WTC11 (cell line): ENCODE results near the gene ENO2. TPM values are rescaled to one million over a fixed set of nuclear protein-coding genes. Genes with fewer than 3 reads are reported as not detected.

Experiments used
- ATAC-seq: fragments of 200-7000 bp; cut with Tn5 transposase; 2 replicates; pipeline ENCODE4 v1.10.0; 2021; ENCODE audit warnings: mild to moderate bottlenecking, moderate library complexity
- CTCF ChIA-PET: fragments of 300-600 bp; sonication (Branson Sonifier 250); formaldehyde crosslinking; loops from one replicate; lab custom pipeline; 2021; ENCODE audit warnings: antibody characterized with exemption; lab: Charles Lee
- POLR2A ChIA-PET: fragments of 350-600 bp; sonication (Branson Sonifier 250); formaldehyde crosslinking; loops from one replicate; lab custom pipeline; 2021; ENCODE audit warnings: antibody characterized with exemption; lab: Charles Lee
- DNase-seq: peaks from one replicate; pipeline ENCODE4 v3.0.0; 2021; ENCODE audit warnings: low spot score
- H3K27ac Mint-ChIP-seq: 2 replicates; pipeline ENCODE4 v1.8.0; 2021; ENCODE audit warnings: mixed read lengths
- H3K27me3 Mint-ChIP-seq: 2 replicates; pipeline ENCODE4 v1.8.0; 2021; ENCODE audit warnings: low read depth, mild to moderate bottlenecking, moderate library complexity, mixed read lengths
- H3K36me3 Mint-ChIP-seq: 2 replicates; pipeline ENCODE4 v1.8.0; 2021; ENCODE audit warnings: mixed read lengths
- H3K4me1 Mint-ChIP-seq: 2 replicates; pipeline ENCODE4 v1.8.0; 2022; ENCODE audit warnings: mixed read lengths
- H3K4me3 Mint-ChIP-seq: 2 replicates; pipeline ENCODE4 v1.8.0; 2021; ENCODE audit warnings: mild to moderate bottlenecking, moderate library complexity, mixed read lengths
- H3K9me3 Mint-ChIP-seq: 2 replicates; pipeline ENCODE4 v1.8.0; 2021; ENCODE audit warnings: mixed read lengths
- AFF4 ChIP-seq: sonication (generic); formaldehyde crosslinking; IDR thresholded peaks from 2 replicates; pipeline ENCODE4 v1.8.1; 2023; ENCODE audit warnings: mild to moderate bottlenecking, missing genetic modification reagents, borderline replicate concordance
- ARID4B ChIP-seq: sonication (generic); formaldehyde crosslinking; IDR thresholded peaks from 2 replicates; pipeline ENCODE4 v1.8.0; 2023; ENCODE audit warnings: missing genetic modification reagents, mild to moderate bottlenecking, borderline replicate concordance
- ATF3 ChIP-seq: sonication (generic); formaldehyde crosslinking; conservative IDR thresholded peaks from 2 replicates; pipeline ENCODE4 v1.8.1; 2022; ENCODE audit warnings: mild to moderate bottlenecking, missing genetic modification reagents
- E2F1 ChIP-seq: sonication (generic); formaldehyde crosslinking; IDR thresholded peaks from 2 replicates; pipeline ENCODE4 v1.8.0; 2022; ENCODE audit warnings: mild to moderate bottlenecking, missing genetic modification reagents
- EMX1 ChIP-seq: fragments of 250-450 bp; sonication (Bioruptor Pico); IDR thresholded peaks from 2 replicates; pipeline ENCODE4 v1.8.0; 2021; ENCODE audit warnings: mild to moderate bottlenecking
- ESRRA ChIP-seq: sonication (generic); formaldehyde crosslinking; IDR thresholded peaks from 2 replicates; pipeline ENCODE4 v1.8.1; 2022; ENCODE audit warnings: mild to moderate bottlenecking, missing genetic modification reagents, borderline replicate concordance
- ETV6 ChIP-seq: sonication (generic); formaldehyde crosslinking; IDR thresholded peaks from 2 replicates; pipeline ENCODE4 v1.8.1; 2022; ENCODE audit warnings: mild to moderate bottlenecking, missing genetic modification reagents
- HMGA2 ChIP-seq: fragments of 250-450 bp; sonication (Bioruptor Pico); IDR thresholded peaks from 2 replicates; pipeline ENCODE4 v1.4.0; 2021; ENCODE audit warnings: mild to moderate bottlenecking, moderate library complexity
- JAZF1 ChIP-seq: fragments of 250-450 bp; sonication (Bioruptor Pico); IDR thresholded peaks from 2 replicates; pipeline ENCODE4 v1.9.0; 2021; ENCODE audit warnings: moderate library complexity, mild to moderate bottlenecking, inconsistent platforms
- JUN ChIP-seq: sonication (generic); formaldehyde crosslinking; IDR thresholded peaks from 2 replicates; pipeline ENCODE4 v1.8.0; 2023; ENCODE audit warnings: mild to moderate bottlenecking, missing genetic modification reagents
- NFATC4 ChIP-seq: fragments of 250-450 bp; sonication (Bioruptor Pico); IDR thresholded peaks from 2 replicates; pipeline ENCODE4 v1.9.0; 2021; ENCODE audit warnings: mild to moderate bottlenecking
- NR3C1 ChIP-seq: sonication (generic); formaldehyde crosslinking; conservative IDR thresholded peaks from 2 replicates; pipeline ENCODE4 v1.8.1; 2023; ENCODE audit warnings: low read depth, mild to moderate bottlenecking, missing genetic modification reagents
- RORB ChIP-seq: fragments of 250-450 bp; sonication (Bioruptor Pico); IDR thresholded peaks from 2 replicates; pipeline ENCODE4 v1.9.0; 2021; ENCODE audit warnings: mild to moderate bottlenecking
- SMAD3 ChIP-seq: sonication (generic); formaldehyde crosslinking; IDR thresholded peaks from 2 replicates; pipeline ENCODE4 v1.8.0; 2022; ENCODE audit warnings: missing genetic modification reagents, mild to moderate bottlenecking, borderline replicate concordance
- SMAD4 ChIP-seq: sonication (generic); formaldehyde crosslinking; IDR thresholded peaks from 2 replicates; pipeline ENCODE4 v1.8.0; 2022; ENCODE audit warnings: mild to moderate bottlenecking, missing genetic modification reagents
- SOX15 ChIP-seq: fragments of 250-450 bp; sonication (Bioruptor Pico); IDR thresholded peaks from 2 replicates; pipeline ENCODE4 v1.9.0; 2021; ENCODE audit warnings: mild to moderate bottlenecking
- SP1 ChIP-seq: sonication (generic); formaldehyde crosslinking; conservative IDR thresholded peaks from 2 replicates; pipeline ENCODE4 v1.8.1; 2022; ENCODE audit warnings: missing genetic modification reagents
- USF2 ChIP-seq: sonication (generic); formaldehyde crosslinking; IDR thresholded peaks from 2 replicates; pipeline ENCODE4 v1.8.1; 2023; ENCODE audit warnings: mild to moderate bottlenecking, missing genetic modification reagents, moderate library complexity
- ZNF263 ChIP-seq: sonication (generic); formaldehyde crosslinking; IDR thresholded peaks from 2 replicates; pipeline ENCODE4 v1.8.1; 2022; ENCODE audit warnings: low read depth, mild to moderate bottlenecking, moderate library complexity, missing genetic modification reagents
- ZNF281 ChIP-seq: sonication (generic); formaldehyde crosslinking; IDR thresholded peaks from 2 replicates; pipeline ENCODE4 v1.8.0; 2023; ENCODE audit warnings: mild to moderate bottlenecking, missing genetic modification reagents
- ZNF317 ChIP-seq: sonication (generic); formaldehyde crosslinking; IDR thresholded peaks from 2 replicates; pipeline ENCODE4 v1.8.1; 2023; ENCODE audit warnings: low read depth, mild to moderate bottlenecking, moderate library complexity, missing genetic modification reagents, borderline replicate concordance
- ZNF425 ChIP-seq: fragments of 250-450 bp; sonication (Bioruptor Pico); conservative IDR thresholded peaks from 2 replicates; pipeline ENCODE4 v1.9.0; 2021; ENCODE audit warnings: mild to moderate bottlenecking
- total RNA-seq: library from RNA; stranded (reverse); gene quantifications from 3 replicates; pipeline ENCODE4 v1.2.3, GENCODE V29; 2021

ENO2 gene
- total RNA-seq, 1 experiment from 2014 or later, result 118 TPM

- CTCF ChIA-PET, result interaction anchor here (0.5 to 9.7 kb wide), 24 partner anchors 9 to 276 kb away, joined by 3 to 296 read pairs (median 4); partner anchors contain the start of genes ATN1, C12orf57, CDCA3 and LPCAT3
- peak; percentile 25 for ATAC-seq
- POLR2A ChIA-PET, result interaction anchor here (6.6 kb wide), 1 partner anchor 20 kb away, joined by 167 read pairs; the partner anchor contains the start of genes C12orf57 and RNU7-1
- Mint-ChIP-seq H3K36me3 (peaks cover 46% of the 10 kb centered on the region), H3K9me3 (no peaks in the 10 kb centered on the region), H3K4me1 (peaks cover 60% of the 10 kb centered on the region), H3K4me3 (peak overlapping the region; percentile 75), H3K27ac (peak overlapping the region; percentile 95), H3K27me3 (no peaks in the 10 kb centered on the region)
- peak; percentile 85 for DNase-seq
- TF ChIP-seq ETV6 (CRISPR knock-in tag) (peak; percentile 75), SP1 (CRISPR knock-in tag) (no peak; the same call in 1 of the 2 replicates), AFF4 (CRISPR knock-in tag) (no peak), EMX1 (CRISPR knock-in tag) (no peak), SOX15 (CRISPR knock-in tag) (no peak), ZNF317 (CRISPR knock-in tag) (no peak), HMGA2 (CRISPR knock-in tag) (no peak), NR3C1 (no peak), JUN (CRISPR knock-in tag) (no peak), USF2 (CRISPR knock-in tag) (0 out of 2 replicates have a peak, but pooled peaks have one; percentile 25), ESRRA (CRISPR knock-in tag) (no peak), ZNF425 (CRISPR knock-in tag) (no peak), ATF3 (CRISPR knock-in tag) (no peak), ZNF281 (CRISPR knock-in tag) (no peak), NFATC4 (CRISPR knock-in tag) (no peak), E2F1 (CRISPR knock-in tag) (no peak), JAZF1 (CRISPR knock-in tag) (no peak), ARID4B (CRISPR knock-in tag) (peak; percentile 63; the same call in 1 of the 2 replicates), RORB (CRISPR knock-in tag) (no peak), SMAD4 (CRISPR knock-in tag) (no peak), ZNF263 (no peak), SMAD3 (CRISPR knock-in tag) (no peak)
Observed at GRCh38 chr12:6965026-6965661, 50.8 kb downstream of the ENO2 start.
